ENCODE data around the gene LMF2.
"Not testable (repeated sequence)": the region's sequence is repeated elsewhere in the genome, so short reads cannot be mapped to it uniquely, and the experiment has no call there.

Gene LMF2

GRCh38 chr22:50535113-50535512 is 27.6 kb upstream of the LMF2 start:
- no peaks in the 10 kb centered on the region for H3K36me3 ChIP-seq (ENCODE audit: control insufficient read depth, insufficient read depth, low read length)
- H3K27me3 ChIP-seq (ENCODE audit: control insufficient read depth, insufficient read depth, low read length, poor library complexity, severe bottlenecking), result peaks cover 35% of the 10 kb centered on the region
- no peak overlapping the region for H3K4me3 ChIP-seq (ENCODE audit: insufficient read depth, low read depth, low read length)
- H3K9me3 ChIP-seq (ENCODE audit: control insufficient read depth, low read length), result no peaks in the 10 kb centered on the region
- H3K4me1 ChIP-seq (ENCODE audit: control insufficient read depth, insufficient read depth, low read length), result peaks cover 13% of the 10 kb centered on the region
- 91 to 94% methylated on average over 6 to 8 of the region's 8 CpGs for WGBS, 2 experiments
- H3K27ac ChIP-seq (ENCODE audit: insufficient read depth, low read depth, low read length, poor library complexity, severe bottlenecking), result no peak overlapping the region

DNA sequence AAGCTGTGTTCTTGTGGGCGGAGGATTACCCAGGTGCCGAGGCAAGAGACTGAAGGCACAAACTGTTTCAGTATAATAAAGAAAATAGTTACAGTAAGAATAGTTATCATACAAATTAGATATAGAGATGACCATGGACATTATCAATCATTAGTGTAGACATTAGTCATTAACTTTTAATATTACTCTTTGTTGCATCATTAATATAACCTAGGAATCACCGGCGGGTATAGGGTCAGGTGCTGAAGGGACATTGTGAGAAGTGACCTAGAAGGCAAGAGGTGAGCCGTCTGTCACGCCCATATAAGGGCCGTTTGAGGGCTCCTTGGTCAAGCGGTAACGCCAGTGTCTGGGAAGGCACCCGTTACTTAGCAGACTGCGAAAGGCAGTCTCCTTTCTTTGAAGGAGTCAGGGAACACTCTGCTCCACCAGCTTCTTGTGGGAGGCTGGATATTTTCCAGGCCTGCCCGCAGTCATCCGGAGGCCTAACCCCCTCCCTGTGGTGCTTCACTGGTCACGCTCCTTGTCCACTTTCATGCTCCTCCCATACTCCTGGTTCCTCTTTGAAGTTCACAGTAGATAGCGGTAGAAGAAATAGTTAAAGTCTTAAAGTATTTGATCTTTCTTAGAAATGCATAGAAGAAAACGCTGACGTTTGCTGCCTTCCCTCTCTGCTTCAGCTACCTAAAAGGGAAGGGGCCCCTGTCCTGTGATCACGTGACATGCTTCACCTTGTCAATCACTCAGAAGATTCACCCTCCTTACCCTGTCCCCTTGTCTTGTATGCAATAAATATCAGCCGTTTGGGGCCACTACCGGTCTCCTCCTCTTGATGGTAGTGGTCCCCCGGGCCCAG is 26.6 kb upstream of the LMF2 start:
- not testable (repeated sequence) for H3K9me3 ChIP-seq (ENCODE audit: control insufficient read depth, low read length); H3K27ac ChIP-seq (ENCODE audit: insufficient read depth, low read depth, low read length, poor library complexity, severe bottlenecking); H3K36me3 ChIP-seq (ENCODE audit: control insufficient read depth, insufficient read depth, low read length); H3K4me3 ChIP-seq (ENCODE audit: insufficient read depth, low read depth, low read length)
- 70 to 73% methylated on average over 20 to 21 of the region's 21 CpGs for WGBS, 2 experiments
- Histone ChIP-seq H3K4me1 (ENCODE audit: control insufficient read depth, insufficient read depth, low read length) (peaks cover 13% of the 10 kb centered on the region), H3K27me3 (ENCODE audit: control insufficient read depth, insufficient read depth, low read length, poor library complexity, severe bottlenecking) (peaks cover 46% of the 10 kb centered on the region)

DNA sequence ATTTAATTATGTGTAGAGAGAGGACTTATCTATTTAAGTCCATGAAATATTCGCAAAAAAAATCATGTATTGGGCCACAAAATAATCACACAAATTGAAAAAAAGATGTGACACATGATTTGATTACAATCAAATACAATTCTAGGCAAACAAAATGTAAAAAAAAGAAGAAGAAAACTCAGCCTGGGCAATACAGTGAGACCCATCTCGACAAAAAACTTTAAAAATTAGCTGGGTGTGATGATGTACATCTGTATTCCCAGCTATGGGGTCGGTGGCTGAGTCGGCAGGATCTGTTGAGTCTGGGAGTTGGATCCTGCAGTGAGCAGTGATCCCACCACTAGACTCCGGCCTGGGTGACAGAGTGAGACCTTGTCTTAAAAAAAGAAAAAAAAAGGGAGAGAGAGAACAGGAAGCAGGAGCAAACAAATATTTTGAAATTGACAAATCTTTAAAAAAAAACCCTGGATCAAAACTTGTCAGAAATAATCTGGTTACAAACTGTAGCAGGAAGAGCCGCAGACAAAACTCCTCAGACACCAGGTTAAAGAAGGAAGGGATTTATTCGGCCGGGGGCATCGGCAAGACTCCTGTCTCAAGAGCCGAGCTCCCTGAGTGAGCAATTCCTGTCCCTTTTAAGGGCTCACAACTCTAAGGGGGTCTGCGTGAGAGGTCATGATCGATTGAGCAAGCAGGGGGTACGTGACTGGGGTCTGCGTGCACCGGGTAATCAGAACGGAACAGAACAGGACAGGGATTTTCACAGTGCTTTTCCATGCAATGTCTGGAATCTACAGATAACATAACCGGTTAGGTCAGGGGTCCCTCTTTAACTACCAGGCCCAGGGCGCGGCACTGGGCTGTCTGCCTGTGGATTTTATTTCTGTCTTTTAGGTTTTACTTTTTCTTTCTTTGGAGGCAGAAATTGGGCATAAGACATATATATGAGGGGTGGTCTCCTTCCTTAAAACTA is 25.6 kb upstream of the LMF2 start:
- no peak overlapping the region for H3K4me3 ChIP-seq (ENCODE audit: insufficient read depth, low read depth, low read length)
- H3K27ac ChIP-seq (ENCODE audit: insufficient read depth, low read depth, low read length, poor library complexity, severe bottlenecking), result no peak overlapping the region

DNA sequence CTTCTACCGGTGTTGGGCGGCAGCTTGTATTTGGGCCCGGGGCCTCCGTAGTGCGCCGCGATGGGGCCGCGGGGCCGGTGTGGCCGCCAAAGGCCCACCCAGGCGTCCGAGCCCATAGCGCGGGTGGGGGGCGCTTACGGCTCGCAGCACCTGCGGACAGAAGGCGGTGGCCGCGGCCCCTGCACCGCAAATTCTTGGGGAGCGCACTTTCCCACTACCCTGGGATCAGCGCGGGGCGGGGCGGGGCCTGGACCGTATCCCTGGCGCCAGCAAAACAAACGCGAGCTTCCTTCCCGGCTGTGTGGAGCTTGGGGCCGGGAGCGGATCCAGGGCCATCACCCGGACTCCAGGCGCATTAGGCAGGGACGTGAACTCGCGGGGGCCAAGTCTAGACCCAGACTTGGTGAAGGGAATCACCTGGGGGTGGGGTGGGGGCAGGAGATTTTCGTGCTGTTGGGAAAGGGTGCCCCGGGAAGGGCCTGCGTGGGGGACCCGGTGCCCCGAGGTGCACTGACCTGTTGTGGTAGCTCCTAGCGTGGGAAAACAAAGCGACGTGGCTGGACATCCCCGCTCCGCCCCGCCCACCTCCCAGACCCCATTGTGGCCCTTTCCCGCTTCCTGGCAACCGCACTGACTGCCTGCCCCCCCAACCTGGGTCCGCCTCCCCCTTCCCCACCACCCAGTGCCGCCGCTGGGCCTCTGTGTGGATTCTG is 24.6 kb upstream of the LMF2 start:
- Histone ChIP-seq H3K4me1 (ENCODE audit: control insufficient read depth, insufficient read depth, low read length) (peaks cover 13% of the 10 kb centered on the region), H3K36me3 (ENCODE audit: control insufficient read depth, insufficient read depth, low read length) (no peaks in the 10 kb centered on the region), H3K9me3 (ENCODE audit: control insufficient read depth, low read length) (no peaks in the 10 kb centered on the region), H3K4me3 (ENCODE audit: insufficient read depth, low read depth, low read length) (peak overlapping the region; percentile 41), H3K27me3 (ENCODE audit: control insufficient read depth, insufficient read depth, low read length, poor library complexity, severe bottlenecking) (peaks cover 65% of the 10 kb centered on the region), H3K27ac (ENCODE audit: insufficient read depth, low read depth, low read length, poor library complexity, severe bottlenecking) (no peak overlapping the region)
- WGBS, 2 experiments, result 4 to 6% methylated on average over 53 to 56 of the region's 56 CpGs

More for the DNA sequence above, 25.6 kb upstream of the LMF2 start:
- Histone ChIP-seq H3K36me3 (ENCODE audit: control insufficient read depth, insufficient read depth, low read length) (no peaks in the 10 kb centered on the region), H3K9me3 (ENCODE audit: control insufficient read depth, low read length) (no peaks in the 10 kb centered on the region), H3K27me3 (ENCODE audit: control insufficient read depth, insufficient read depth, low read length, poor library complexity, severe bottlenecking) (peaks cover 56% of the 10 kb centered on the region), H3K4me1 (ENCODE audit: control insufficient read depth, insufficient read depth, low read length) (peaks cover 13% of the 10 kb centered on the region)
- 91 to 93% methylated on average over 18 to 19 of the region's 19 CpGs for WGBS, 2 experiments

GRCh38 chr22:50531546-50531961 is 24.1 kb upstream of the LMF2 start:
- Histone ChIP-seq H3K4me3 (ENCODE audit: insufficient read depth, low read depth, low read length) (peak overlapping the region; percentile 41), H3K27me3 (ENCODE audit: control insufficient read depth, insufficient read depth, low read length, poor library complexity, severe bottlenecking) (peaks cover 71% of the 10 kb centered on the region), H3K4me1 (ENCODE audit: control insufficient read depth, insufficient read depth, low read length) (peaks cover 14% of the 10 kb centered on the region), H3K9me3 (ENCODE audit: control insufficient read depth, low read length) (no peaks in the 10 kb centered on the region), H3K36me3 (ENCODE audit: control insufficient read depth, insufficient read depth, low read length) (no peaks in the 10 kb centered on the region), H3K27ac (ENCODE audit: insufficient read depth, low read depth, low read length, poor library complexity, severe bottlenecking) (no peak overlapping the region)
- WGBS, 2 experiments, result 5% methylated on average over 44 of the region's 44 CpGs

GRCh38 chr22:50530877-50531545 is 23.5 kb upstream of the LMF2 start:
- Histone ChIP-seq H3K4me1 (ENCODE audit: control insufficient read depth, insufficient read depth, low read length) (peaks cover 16% of the 10 kb centered on the region), H3K4me3 (ENCODE audit: insufficient read depth, low read depth, low read length) (peak overlapping the region; percentile 41), H3K36me3 (ENCODE audit: control insufficient read depth, insufficient read depth, low read length) (no peaks in the 10 kb centered on the region), H3K27me3 (ENCODE audit: control insufficient read depth, insufficient read depth, low read length, poor library complexity, severe bottlenecking) (peaks cover 72% of the 10 kb centered on the region), H3K27ac (ENCODE audit: insufficient read depth, low read depth, low read length, poor library complexity, severe bottlenecking) (no peak overlapping the region), H3K9me3 (ENCODE audit: control insufficient read depth, low read length) (no peaks in the 10 kb centered on the region)
- 17% methylated on average over 53 of the region's 53 CpGs for WGBS, 2 experiments

DNA sequence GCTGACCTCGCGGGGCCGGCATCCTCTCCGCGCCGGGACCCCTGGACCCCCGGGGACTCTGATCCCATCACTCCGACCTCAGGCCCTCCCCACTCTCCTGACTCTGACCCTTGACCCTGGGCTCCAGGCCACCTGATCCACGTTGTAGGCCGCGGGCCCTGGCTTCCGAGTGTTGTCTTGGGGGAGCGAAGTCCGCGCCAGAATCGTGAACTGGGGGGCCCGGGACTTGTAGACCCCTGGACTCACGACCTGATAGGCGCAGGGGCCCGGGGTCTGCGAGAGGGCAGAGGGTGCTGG is 23.0 kb upstream of the LMF2 start:
- H3K9me3 ChIP-seq (ENCODE audit: control insufficient read depth, low read length), result no peaks in the 10 kb centered on the region
- peaks cover 72% of the 10 kb centered on the region for H3K27me3 ChIP-seq (ENCODE audit: control insufficient read depth, insufficient read depth, low read length, poor library complexity, severe bottlenecking)
- peak overlapping the region; percentile 27 for H3K4me3 ChIP-seq (ENCODE audit: insufficient read depth, low read depth, low read length)
- 9% methylated on average over 21 of the region's 21 CpGs for WGBS, 2 experiments
- no peak overlapping the region for H3K27ac ChIP-seq (ENCODE audit: insufficient read depth, low read depth, low read length, poor library complexity, severe bottlenecking)
- no peaks in the 10 kb centered on the region for H3K36me3 ChIP-seq (ENCODE audit: control insufficient read depth, insufficient read depth, low read length)
- H3K4me1 ChIP-seq (ENCODE audit: control insufficient read depth, insufficient read depth, low read length), result peaks cover 16% of the 10 kb centered on the region

GRCh38 chr22:50529897-50530579 is 22.5 kb upstream of the LMF2 start, which contains the start of gene TYMP:
TSS of gene TYMP (minus strand) at chr22:50530012. CDS start at chr22:50529709, 303 bp downstream.
- Histone ChIP-seq H3K27ac (ENCODE audit: insufficient read depth, low read depth, low read length, poor library complexity, severe bottlenecking) (no peak within 1 kb of the TSS), H3K9me3 (ENCODE audit: control insufficient read depth, low read length) (no peaks in the 10 kb centered on the region), H3K36me3 (ENCODE audit: control insufficient read depth, insufficient read depth, low read length) (no peaks in the 10 kb centered on the region), H3K4me3 (ENCODE audit: insufficient read depth, low read depth, low read length) (peak within 1 kb of the TSS; percentile 27), H3K27me3 (ENCODE audit: control insufficient read depth, insufficient read depth, low read length, poor library complexity, severe bottlenecking) (peaks cover 72% of the 10 kb centered on the region), H3K4me1 (ENCODE audit: control insufficient read depth, insufficient read depth, low read length) (peaks cover 16% of the 10 kb centered on the region)
- 7% methylated on average over 92 of the region's 92 CpGs for WGBS, 2 experiments

GRCh38 chr22:50529416-50529896 is 22.0 kb upstream of the LMF2 start:
- peaks cover 72% of the 10 kb centered on the region for H3K27me3 ChIP-seq (ENCODE audit: control insufficient read depth, insufficient read depth, low read length, poor library complexity, severe bottlenecking)
- peaks cover 19% of the 10 kb centered on the region for H3K4me1 ChIP-seq (ENCODE audit: control insufficient read depth, insufficient read depth, low read length)
- H3K4me3 ChIP-seq (ENCODE audit: insufficient read depth, low read depth, low read length), result no peak overlapping the region
- no peak overlapping the region for H3K27ac ChIP-seq (ENCODE audit: insufficient read depth, low read depth, low read length, poor library complexity, severe bottlenecking)
- 33 to 34% methylated on average over 50 of the region's 50 CpGs for WGBS, 2 experiments
- no peaks in the 10 kb centered on the region for H3K9me3 ChIP-seq (ENCODE audit: control insufficient read depth, low read length)
- H3K36me3 ChIP-seq (ENCODE audit: control insufficient read depth, insufficient read depth, low read length), result no peaks in the 10 kb centered on the region

Measured in ectodermal cell (in vitro differentiated cells).